ENCODE measurements around the gene PALLD.

GRCh38 chr4:168569066-168569930 is 72.4 kb downstream of the PALLD start:
- no peak for TF ChIP-seq EZH2 (IDR thresholded peaks at IDR 0.05; ENCODE audit: insufficient read depth, poor library complexity, severe bottlenecking)
- no peak for TF ChIP-seq EZH2phosphoT487 (IDR thresholded peaks at IDR 0.05; ENCODE audit: insufficient read depth, low read depth)

Measured in GM23248 (cell line).